HG02852 (cell line): ENCODE data around the gene CD79B.
A peak's percentile ranks its signal among the peaks of the same experiment; 100 is the strongest.

Experiments
- ATAC-seq: cut with Tn5 transposase; IDR thresholded peaks from one replicate; pipeline ENCODE4 v1.9.1; 2021; ENCODE audit warnings: mild to moderate bottlenecking, moderate library complexity; ENCODE audit not compliant: unreplicated experiment

The CD79B gene

DNA sequence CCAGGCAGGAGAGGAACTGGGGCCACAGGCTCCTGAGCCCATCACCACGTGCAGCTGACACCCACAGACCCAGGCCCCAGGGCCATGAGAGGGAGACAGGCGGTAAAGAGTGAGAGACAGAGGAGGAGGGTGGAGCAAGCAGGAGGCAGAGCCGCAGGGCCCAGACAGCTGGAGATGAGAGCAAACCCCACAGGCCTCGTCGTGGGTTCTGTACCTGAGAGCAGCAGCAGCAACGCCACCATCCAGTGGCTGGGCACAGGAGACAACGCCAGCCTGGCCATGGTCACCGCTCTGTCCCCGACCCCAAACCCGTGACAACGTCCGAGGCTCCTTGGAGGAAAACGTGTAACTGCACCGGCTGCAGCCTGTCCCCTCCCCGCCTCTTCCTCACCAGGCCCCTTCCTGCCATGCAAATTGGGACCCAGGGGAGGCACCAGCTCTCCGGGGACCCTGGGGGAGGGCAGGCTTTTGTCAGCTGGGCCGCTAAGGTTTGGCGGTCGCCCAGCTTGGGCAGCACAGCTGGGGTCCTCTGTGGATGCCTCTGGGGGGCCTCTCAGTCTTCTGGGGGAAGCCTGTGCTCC lies at the start of gene CD79B:
TSS of gene CD79B (minus strand) at position 351 of the 581 bp plus-strand sequence. CDS start at position 281, 70 bp downstream.
- peak; percentile 87 for ATAC-seq

DNA sequence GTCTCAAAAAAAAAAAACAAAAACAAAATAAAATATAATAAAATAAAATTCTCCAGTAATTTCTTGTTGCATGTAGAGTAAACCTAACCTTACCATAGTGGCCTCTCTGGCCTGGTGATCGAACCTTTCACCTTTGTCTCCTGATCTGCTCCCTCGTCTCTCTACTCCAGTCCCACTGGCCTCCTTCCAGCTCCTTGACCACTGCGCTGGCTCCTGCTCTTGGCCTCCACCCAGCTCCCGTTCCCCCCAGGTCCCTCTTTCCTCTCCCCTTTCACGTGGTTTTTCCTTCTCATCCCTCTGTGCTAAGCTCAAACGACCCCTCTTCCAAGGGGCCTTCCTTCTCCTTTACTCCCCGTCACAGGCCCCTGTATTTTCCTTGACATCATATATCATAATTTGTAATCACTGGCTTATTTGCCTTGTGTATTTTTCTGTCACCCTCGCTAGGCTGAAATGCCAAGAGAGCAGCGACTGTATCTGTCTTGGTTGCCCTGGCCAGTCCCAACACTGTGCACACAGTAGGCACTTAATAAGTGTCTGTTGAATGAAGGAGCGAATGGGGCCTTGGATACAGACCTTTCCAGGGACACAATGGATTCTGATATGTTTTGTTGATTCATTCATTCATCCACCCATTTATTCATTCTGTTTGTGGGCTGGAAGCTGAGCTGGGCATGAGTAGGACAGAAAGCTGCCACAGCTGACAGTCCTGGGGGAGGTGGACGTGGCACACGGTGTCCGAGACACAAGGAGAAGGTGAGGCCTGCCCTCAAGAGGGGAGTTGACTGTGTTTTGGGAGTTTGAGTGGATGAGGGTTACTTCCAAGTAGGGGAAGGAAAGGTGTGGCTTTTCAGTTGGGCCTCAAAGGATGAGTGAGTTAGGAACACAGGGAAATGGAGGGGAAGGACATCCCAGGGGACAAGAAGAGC lies 46.4 kb upstream of the CD79B start:
- no peak for ATAC-seq

DNA sequence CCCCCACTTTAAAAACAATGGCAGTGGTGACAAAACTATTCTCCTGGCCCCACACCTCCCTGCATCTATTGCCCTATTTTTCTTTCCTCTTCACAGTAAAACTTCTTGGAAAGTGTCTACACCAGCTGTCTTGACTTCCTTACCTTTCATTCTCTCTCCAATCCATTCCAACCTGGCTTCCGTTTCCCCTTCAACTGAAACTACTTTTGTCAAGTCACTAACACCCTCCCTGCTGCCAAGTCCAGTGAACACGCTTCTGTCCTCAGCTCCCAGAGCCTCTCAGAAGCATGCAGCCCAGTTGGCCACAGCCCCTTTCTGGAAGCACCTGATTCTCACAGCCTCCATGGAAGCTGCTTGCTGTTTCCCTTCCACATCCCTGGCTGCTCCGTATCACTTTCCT lies 44.6 kb upstream of the CD79B start:
- ATAC-seq, result no peak

DNA sequence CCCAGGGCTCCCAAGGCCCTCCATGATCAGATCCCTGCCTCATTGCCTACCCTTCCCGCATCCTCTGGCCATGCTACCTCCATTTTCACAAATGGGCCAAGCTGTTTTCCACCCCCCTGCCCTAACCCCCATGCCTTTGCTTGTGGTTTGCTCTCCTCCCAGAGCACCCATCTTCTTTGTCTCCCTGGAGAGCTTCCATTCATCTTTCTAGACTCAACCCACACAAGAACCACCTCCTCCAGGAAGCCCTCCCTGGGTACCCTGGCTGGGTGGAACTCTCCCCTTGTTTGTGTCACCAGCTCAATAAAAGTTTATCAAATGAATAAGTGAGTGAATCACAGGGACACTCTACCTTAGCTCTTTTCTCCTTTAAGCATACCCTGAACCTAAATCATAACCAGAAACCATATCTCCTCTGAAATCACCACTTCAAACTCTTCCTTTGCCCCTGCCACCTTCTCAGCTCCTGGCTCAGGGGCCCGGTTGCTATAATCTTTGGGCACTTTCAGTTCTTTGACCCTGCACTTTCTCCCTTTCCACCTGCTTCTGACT lies 43.5 kb upstream of the CD79B start:
- no peak for ATAC-seq

DNA sequence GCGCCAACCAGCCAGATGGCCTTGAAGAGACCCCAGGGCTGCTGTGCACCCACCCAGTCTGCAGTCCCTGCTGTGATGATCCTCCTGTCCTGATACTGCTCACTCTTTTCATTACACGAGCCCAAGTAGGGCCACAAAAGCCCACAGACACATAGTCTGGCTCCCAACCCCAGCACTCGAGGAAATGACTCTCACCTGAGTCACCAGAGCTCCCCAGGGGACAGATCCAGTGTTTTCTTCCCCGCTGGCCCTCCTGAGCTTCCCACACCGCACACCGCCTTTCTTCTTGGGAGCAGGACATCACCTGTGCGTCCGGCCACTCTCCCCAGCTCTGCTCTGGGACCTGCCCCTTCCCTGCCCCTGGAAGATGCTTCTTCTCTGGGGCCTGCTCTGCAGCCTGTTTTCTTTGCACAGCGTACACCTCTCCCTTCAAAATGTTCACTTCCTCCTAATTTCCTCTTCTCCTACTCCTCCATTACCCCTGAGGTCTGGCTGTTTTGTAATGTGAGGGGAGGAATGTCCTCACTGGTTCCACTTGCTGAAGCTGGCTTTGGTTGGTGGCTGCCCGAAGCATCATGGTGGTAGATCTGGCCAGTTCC lies 42.6 kb upstream of the CD79B start:
- ATAC-seq, result no peak

DNA sequence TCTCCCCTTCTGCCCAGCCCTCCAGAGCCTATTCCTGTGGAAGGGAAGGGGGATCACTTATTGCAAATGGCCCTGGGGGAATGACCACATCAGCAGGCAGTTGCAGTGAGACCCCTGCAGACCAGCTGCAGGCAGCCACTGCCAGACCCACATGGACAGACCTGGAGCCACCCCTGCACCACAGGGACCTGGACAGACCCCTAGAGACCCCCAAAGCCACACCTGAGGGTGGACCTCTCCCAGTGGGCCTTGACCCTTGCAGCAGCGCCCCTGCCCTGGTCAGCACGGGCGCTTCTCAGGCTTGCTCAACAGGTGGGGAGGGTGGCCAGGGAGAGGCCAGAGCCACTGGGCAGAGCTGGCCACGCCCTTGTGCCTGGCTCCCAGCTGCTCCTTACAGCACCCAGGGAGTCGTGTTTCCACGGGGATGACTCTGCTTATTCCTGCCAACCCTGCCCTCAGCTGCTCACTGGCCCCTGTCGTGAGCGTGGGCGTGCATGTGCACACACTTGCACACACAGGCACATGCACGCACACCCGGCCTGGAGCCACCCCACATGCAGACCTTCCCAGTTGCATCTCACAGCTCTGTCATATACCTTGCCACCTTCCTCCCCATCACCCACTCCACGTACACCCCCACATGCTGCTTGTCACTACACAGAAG lies 41.9 kb upstream of the CD79B start:
- no peak for ATAC-seq

DNA sequence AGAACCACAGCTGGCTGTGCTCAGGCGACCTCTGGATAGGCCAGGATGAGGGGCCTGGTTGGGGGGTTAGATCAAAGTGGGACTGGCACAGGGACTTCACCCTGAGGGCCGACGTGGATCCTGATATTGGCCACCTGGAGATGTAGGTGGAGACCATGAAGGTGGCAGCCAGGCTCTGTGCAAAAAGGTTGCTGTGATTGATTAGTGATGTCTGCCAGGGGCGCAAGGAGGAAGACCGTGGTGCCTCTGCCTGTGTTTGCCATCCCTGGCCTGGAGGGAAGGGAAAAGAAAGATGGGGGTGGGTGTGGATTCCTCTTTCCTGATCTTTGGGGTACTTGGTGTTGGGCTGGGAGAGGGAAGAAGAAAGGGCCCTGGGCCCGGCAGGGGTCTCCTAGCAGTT lies 41.1 kb upstream of the CD79B start:
- ATAC-seq, result no peak

DNA sequence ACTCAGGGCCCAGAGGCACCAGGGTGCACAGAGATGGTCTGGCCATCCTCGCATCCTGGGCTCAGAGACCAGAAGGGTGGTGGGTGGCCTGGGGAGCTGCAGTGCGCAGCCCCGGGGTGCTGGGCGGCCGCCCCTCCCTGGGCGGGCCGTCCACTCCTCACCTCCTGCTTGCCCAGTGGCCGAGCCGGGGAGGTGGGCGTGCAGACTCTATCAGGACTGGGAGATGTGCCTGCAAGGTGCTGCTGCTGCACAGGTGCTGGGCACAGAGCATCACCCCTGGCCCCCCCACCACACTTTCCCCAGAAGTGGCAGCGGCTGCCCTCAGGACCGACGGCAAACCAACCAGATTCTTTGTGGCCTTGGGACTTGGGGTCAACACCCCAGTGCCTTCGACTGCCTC lies 40.7 kb upstream of the CD79B start, which contains the start of gene SCN4A:
TSS of gene SCN4A (minus strand) at position 123 of the 400 bp plus-strand sequence. CDS start at position 46, 77 bp downstream.
- no peak for ATAC-seq

DNA sequence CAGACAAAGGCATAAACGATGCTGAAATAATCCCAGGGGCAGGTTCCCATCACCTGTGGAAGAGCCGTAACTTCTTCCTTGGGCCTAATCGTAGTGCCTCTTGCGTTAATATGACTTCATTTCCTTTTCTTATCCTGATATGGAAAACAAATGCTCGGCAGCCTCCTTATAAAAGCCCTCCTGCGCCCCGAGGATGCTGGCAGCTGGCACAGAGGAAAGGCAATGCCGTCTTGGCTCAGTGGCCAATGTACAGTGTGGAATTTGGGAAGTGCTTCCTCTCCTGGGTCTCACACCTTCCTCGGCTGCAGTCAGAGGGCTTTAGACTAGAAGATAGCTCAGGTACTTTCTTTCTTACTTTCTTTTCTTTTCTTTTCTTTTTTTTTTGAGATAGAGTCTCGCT lies 37.1 kb upstream of the CD79B start:
- no peak for ATAC-seq

DNA sequence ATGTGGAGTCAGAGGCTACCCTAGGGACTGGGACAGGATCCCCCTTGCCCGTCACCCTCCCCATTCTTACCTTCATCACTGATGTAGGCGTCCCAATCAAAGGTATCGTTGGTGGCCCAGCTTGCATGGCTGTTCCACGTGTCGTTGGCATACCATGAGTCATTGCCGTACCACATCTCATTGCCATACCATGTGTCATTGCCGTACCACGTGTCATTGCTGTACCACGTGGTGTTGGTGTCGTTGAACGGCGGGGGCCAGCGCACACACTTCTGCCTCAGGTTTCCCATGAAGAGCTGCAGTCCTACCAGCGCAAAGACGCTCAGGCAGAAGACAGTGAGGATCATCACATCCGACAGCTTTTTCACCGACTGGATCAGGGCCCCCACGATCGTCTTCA lies 35.8 kb upstream of the CD79B start:
- ATAC-seq, result no peak

DNA sequence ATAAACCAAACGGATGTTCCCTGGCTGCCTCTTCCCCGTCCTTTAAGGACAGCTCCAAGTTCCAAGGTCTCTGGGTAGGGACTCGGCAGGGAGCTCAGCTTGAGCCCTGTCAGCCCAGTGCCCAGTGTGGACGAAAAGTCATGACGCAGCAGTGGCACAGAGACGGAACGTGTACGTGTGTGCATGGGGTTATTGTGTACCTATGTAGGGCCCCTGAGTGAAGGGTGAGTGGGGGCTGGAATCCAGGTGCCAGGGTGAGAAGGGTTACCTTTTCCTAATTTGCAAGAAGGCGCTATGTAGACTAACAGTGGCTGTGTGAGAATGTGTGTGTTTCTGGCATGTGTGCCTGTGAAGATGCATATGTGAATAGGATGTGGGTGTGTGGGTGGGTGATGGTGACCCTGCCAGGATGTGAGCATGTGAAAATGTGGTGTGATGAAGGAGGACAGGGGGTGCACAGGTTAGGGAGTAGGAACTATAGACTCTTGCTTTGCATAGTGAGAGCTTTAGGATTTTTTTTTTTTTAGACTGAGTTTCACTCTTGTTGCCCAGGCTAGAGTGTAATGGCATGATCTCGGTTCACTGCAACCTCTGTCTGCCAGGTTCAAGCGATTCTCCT lies 34.6 kb upstream of the CD79B start:
- no peak for ATAC-seq

DNA sequence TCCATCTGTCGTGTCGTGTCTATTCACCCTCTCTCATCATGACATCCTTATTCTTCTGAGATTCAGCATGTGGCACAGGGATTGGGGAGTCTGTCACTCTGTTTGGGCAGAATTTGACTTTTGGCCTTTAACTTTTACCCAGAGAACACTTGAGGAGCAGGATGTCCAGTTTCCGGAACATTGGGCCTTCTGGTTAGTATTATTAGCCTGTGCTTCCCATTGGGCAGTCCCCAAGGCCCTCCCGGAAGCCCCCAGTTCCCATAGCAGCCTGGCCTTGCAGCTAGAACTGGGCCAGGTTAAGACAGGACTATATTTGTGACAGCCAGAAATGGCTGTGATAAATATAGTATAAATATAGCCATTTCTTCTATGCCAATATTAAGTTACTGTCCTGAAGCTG lies 31.0 kb upstream of the CD79B start:
- no peak for ATAC-seq

DNA sequence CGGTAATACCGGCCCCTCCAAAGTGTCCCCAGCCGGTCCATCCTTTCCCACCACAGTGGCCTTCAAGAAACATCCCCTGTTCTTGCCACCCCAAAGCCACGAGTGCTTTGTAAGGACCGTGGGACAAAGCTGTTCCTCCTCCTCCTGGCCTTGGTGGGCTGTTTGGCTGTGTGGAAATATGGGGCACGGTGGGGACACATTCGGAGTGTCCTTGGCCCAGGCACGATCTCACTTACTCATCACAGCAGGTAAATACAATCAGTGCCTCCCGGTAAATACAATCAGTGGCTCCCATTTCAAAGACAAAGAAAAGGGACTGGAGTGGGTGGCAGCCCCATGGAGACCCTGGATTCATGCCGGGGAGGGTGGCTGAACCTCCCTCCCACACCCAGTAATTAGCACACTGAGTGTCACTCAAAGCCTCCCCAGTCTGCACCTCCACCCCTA lies 30.2 kb upstream of the CD79B start:
- no peak for ATAC-seq

DNA sequence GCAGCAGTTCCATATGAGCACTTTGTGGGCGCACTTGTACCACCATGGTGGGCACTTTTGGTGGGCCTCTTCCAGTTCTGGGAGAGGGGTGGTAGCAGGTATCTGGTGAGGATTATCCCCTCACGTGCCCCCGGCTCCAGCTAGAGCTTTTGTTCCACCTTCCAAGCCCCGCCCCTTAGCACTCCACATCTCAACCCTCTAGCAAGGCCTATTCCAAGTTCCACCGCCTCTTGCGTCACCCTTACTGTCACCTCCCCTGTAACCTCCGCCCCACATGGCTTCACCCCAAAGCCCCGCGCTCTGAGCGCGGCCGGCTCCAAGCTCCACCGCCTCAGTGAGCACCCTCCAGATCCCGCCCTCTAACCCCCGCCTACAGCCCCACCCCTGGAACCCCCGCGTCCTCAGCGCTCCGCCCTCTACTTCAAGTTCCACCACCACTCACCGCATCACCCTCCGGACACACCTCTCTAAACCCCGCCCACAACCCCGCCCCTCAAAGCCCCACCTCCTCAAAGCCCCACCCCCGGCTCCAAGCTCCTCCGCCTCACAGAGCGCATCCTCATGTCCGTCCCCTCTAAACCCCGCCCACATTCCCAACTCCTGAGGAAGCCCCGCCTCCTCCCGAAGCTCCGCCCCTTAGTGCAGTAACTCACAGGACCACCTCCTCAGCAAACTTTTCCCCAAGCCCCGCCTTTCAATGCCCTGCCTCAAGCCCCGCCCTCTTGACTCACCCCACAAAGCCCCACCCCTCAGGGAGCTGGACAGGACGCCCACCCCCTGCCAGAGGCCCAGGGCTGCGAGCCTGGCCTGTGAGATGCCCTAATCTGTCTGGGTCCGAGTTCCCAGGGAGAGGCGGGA lies 29.5 kb upstream of the CD79B start:
- no peak for ATAC-seq

DNA sequence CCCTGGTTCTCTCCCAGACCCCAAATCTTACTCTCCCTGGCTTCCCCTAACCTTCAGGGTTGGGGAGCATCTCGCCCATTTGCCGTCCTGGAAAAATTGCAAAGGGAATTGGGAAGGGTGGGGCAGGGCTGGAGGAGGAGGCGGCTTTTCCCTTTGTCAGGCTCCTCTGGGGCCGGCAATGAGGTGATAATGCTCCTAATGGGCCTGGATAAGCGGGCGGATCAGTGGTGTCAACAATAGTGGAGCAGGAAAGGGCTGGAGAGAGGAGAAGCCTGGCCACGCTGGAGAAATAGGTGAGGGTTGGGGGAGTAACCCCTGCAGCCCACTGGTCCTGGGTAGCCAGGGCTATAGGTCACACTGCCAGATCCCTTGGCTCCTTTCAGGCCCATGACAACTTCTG lies 28.3 kb upstream of the CD79B start:
- ATAC-seq, result no peak

DNA sequence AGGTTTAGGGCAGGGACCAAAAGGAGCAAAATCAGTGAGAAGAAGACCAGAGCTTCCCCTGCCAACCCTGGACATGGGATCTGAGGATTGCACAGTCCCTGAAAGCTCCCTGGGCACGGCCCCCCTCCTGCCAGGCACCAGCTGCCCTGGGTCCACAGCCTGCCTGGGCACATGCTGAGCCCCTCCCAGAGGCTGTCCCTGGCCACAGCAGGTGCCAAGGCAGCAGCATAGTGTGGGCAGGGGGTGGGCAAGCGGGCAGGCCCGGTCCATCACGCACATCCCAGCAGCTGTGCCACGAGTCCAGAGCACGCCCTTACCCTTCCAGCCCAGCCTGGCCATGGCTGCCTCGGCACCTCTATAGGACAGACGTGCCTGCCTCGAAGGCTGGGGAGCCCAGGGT lies 27.9 kb upstream of the CD79B start:
- ATAC-seq, result no peak

DNA sequence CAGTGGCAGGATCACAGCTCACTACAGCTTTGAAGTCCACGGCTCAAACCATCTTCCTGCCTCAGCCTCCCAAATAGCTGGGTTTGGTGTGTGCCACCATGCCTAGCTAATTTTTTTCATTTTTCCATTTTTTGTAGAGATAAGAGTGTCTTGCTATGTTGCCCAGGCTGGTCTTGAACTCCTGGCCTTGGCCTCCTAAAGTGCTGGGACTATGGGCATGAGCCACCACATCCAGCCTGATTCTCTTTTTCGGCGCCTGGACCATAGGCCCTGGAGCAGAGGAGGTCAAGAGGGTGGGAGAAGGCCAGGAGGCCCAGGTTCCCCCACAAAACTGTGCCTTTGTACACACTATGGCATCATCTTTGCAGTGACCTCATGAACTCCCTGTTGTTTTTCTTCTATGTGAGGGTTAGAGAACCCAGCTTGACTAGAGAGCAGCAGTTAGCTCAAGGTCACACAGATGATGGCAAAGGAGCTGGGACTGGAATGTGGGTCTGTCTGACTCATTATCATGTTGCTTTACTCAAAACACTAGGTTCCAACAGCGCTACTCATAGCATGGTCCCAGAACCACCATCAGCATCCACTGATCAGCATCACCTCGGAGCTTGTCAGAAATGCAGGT lies 24.3 kb upstream of the CD79B start:
- ATAC-seq, result no peak

DNA sequence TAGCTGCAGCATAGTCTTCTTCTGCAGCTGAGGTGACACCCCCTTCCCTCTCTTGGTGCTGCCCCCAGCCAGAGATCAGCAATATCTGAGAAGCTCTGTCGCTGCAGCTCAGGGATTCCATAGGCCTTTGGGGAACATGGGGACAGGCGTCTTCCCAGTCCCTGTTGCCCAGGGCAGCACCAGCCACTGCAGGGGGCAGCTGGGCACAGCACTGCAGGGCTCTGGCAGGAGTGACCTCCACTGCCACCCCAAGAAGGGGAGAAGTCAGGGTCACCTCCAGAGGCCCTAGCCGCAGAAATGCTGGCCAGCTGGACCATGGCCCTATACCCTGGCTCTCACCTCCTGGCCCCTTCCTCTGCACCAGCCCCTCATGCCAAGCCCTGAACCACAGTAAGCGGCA lies 23.7 kb upstream of the CD79B start:
- no peak for ATAC-seq

DNA sequence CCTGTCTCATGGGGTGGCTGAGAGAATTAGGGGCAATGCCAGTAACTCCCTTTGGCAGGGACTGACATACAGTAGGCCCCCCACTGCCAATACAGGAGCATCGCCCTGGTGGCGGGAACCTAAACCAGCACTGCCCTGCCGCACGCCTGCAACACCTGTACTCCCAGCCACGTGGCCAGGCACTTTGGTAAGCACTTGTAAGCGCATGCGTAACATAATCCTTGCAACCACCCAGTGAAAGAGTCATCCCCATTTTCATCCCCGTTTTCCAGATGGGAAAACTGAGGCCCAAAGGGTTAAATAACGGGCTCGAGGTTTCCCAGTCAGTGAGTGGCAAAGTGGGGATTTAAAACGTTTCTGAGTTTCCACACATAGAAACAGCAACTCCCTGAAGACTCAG lies 23.1 kb upstream of the CD79B start:
- ATAC-seq, result no peak
